NB4 (cell line): ENCODE measurements around the gene HDAC6.

Source experiments
- DNase-seq: peaks from one replicate; pipeline ENCODE4 v3.0.0; 2010; ENCODE audit warnings: low read depth
- H3K4me3 ChIP-seq: one replicate; pipeline ENCODE4 v1.5.1; 2011; ENCODE audit warnings: mild to moderate bottlenecking, low read depth, low read length, moderate library complexity
- CTCF ChIP-seq: IDR thresholded peaks from one replicate; pipeline ENCODE4 v1.5.1; 2012; ENCODE audit warnings: low read depth, low read length
- MAX ChIP-seq: IDR thresholded peaks from 2 replicates; pipeline ENCODE4 v1.6.1; 2011; ENCODE audit warnings: low read depth, low read length
- MYC ChIP-seq: IDR thresholded peaks from 2 replicates; pipeline ENCODE4 v1.6.1; 2011; ENCODE audit warnings: low read depth, low read length
- POLR2A ChIP-seq: IDR thresholded peaks from 2 replicates; pipeline ENCODE4 v1.6.1; 2011; ENCODE audit warnings: mild to moderate bottlenecking; ENCODE audit not compliant: insufficient read length; ENCODE audit errors: extremely low read depth

The HDAC6 gene

DNA sequence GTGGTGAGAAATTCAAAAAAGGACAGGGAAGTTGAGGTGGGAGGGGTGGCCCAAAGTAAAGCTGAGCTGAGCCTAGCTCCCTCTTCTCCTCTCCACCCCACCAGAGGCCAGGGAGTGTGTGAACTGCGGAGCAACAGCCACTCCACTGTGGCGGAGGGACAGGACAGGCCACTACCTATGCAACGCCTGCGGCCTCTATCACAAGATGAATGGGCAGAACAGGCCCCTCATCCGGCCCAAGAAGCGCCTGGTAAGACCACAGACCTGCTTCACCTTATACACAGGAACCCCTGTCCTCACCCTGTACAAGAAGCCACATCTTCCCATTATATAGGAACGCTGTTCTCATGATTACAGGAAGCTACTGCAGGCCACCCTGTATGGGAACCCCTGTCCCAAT lies 9.6 kb upstream of the HDAC6 start:
- TF ChIP-seq MAX, result no peak
- TF ChIP-seq CTCF, result no peak
- TF ChIP-seq POLR2A, result no peak
- TF ChIP-seq MYC, result no peak
- H3K4me3 ChIP-seq, result no peak overlapping the region

DNA sequence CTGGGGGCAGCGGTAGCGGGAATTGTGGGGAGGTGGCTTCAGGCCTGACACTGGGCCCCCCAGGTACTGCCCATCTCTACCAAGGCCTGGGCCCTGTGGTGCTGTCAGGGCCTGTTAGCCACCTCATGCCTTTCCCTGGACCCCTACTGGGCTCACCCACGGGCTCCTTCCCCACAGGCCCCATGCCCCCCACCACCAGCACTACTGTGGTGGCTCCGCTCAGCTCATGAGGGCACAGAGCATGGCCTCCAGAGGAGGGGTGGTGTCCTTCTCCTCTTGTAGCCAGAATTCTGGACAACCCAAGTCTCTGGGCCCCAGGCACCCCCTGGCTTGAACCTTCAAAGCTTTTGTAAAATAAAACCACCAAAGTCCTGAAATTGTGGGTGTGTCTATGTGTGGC lies 7.9 kb upstream of the HDAC6 start:
- H3K4me3 ChIP-seq, result no peak overlapping the region
- no peak for TF ChIP-seq POLR2A
- no peak for TF ChIP-seq CTCF
- TF ChIP-seq MAX, result no peak
- no peak for TF ChIP-seq MYC
- DNase-seq, result no peak

More for the DNA sequence above, 9.6 kb upstream of the HDAC6 start:
- no peak for DNase-seq

DNA sequence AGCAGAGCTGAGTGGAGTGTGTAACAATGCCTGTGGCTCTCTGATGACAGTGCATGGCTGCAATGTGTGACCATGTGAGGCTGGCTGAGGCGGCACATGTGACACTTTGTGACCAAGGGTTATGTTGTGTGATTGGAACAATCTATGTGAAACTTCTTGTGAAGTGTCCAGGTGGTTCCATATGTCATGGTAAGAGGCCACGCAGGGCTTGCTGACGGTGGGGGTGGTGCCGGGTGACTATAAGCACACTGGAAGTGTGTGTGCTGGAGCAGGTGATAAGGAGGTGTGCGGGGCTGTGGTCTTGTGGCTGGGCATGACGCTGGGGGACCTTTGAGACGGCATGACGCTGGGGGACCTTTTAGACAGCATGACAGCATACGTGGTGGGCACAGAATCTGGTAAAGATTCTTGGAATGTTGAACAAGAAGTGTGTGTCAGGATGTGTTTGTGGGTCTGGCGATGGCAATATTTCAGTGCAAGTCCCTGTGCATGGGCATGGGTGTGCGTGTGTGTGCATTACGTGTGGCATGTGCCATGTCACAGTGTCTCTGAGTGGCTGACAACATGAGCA lies 7.4 kb upstream of the HDAC6 start:
- H3K4me3 ChIP-seq, result no peak overlapping the region
- no peak for TF ChIP-seq MAX
- TF ChIP-seq CTCF, result no peak
- TF ChIP-seq MYC, result no peak
- TF ChIP-seq POLR2A, result no peak
- no peak for DNase-seq

DNA sequence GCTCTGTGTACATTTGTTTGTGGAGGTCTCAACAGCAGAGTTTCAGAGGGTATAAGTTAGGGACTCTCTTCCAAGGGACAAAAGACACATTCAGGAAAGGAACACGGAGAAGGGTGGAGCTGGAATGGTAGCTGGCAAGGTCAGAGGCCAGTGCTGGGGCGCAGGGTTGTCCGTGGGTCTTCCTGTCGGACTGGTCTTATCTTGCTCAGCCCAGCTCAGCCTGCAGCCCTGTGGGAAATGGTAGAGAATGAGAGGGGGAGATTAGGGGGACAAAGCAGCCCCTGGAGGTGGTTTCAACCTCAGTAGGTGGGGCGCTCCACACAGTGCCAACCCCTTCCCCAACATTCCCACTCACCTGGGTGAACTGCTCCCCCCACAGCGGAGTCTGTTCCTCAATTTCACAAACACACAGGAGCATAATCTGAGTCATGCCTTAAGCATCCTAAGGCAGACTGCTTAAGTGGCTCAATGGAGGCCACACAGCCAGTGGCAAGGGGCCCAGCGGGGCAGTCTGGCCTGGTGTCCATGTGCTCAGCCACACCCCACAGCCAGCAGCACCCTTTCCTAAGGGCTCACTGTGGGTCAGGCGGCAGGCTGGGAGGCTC lies 6.9 kb upstream of the HDAC6 start:
- no peak for DNase-seq
- no peak overlapping the region for H3K4me3 ChIP-seq
- no peak for TF ChIP-seq POLR2A
- no peak for TF ChIP-seq MYC
- no peak for TF ChIP-seq MAX
- no peak for TF ChIP-seq CTCF

GRCh38 chrX:48798318-48798717 lies 3.5 kb upstream of the HDAC6 start:
- H3K4me3 ChIP-seq, result no peak overlapping the region
- TF ChIP-seq MYC (no peak), POLR2A (no peak), CTCF (no peak), MAX (no peak)
- DNase-seq, result peak; percentile 10
